GM18505 (cell line): Measurements from ENCODE around the gene FAM13A.
A peak's percentile ranks its signal among the peaks of the same experiment; 100 is the strongest.

Experiments
- ATAC-seq: cut with Tn5 transposase; IDR thresholded peaks from one replicate; pipeline ENCODE4 v1.9.1; 2021; ENCODE audit not compliant: unreplicated experiment
- POLR2A ChIP-seq: IDR thresholded peaks from 4 replicates; pipeline ENCODE4 v1.6.1; 2011; ENCODE audit warnings: borderline replicate concordance; ENCODE audit not compliant: insufficient read depth, insufficient read length; ENCODE audit errors: extremely low read depth

FAM13A gene

DNA sequence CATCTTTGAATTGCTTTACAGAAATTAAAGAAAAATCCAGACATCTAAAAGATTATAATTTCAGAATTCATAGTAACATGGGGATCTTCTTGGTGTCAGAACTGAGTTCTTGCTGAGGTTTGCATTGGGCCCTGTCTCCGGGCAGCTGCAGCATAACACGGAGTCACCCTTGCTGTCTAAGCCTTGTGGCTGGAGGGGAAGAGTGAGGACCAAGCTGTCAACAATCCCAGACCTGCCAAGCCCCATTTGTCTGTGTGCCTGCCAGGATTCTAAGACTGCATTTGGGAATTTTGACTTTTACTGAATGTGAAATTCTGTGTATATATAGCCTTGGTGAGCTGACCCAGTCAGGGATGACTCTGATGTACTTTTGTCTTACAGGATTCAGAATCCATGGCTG, 334.2 kb downstream of the FAM13A start:
- no peak for ATAC-seq

DNA sequence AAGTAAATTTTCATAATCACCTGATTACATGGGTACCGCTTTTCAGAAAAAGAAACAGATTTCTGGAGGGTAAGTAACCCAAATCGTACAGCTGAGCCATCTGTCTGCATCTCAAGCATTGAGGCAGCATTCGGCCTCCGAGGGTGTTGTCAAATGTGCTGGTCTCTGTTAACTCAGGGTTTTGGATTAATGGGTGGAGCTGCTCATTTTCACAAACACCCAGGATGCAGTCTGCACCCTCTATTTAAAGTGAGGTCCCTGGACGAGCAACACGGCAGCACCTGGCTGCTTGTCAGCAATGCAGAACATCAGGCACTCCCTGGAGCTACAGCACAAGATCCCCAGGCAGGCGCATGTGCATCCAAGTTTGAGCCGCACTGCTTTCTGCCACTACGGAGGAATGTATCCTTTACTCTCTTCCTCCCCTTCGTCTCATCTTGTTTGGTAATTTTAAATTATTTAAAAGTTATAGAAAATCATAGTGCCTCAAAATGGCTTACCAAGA, 334.7 kb downstream of the FAM13A start:
- no peak for ATAC-seq
- no peak for TF ChIP-seq POLR2A

More for the DNA sequence above, 334.2 kb downstream of the FAM13A start:
- no peak for TF ChIP-seq POLR2A

DNA sequence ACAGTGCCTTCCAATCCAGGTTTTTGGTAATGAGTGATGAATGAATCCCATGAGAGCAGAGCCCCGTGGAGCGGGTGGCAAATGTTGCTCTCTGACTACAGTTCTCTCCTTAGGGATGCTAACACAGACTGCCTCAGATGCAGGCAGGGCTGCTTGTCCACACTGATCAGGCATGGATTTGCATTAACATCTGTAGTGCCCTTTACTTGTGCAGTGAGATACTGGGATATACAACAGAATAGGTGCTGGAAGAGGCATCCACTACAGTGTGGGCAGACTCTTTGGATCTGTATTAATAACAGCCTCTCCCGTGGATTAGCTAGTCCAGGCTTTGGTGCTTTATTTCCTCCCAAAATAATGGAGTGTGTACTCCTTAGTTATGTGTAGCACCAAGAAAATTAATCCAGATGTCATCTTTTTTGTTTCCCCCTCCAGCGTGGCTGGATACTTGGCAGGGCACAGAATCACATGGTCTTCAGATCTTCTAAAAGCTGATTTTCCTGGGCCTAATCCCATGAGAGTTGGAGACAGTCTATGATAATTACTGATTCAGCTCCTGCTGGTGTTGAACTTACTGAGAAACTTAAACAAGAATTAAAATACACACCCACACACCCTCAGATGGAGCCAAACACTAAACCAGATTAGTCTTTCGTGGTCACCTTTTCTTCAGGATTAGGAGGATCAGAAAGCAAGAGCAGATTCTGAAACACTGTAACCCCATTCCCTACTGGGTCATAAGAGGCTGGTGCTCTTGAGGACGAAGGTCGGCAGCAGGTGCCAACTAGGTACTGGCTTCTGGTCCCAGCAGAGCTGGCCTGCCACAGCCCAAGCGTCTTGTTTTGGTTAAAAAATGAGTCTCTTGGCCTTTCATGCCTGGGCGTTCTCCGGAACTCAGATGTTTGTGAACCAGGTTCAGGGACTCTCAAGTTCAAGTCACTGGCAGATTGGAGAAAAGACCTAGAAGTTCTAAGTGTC, 336.2 kb downstream of the FAM13A start:
- ATAC-seq = no peak
- TF ChIP-seq POLR2A = no peak

DNA sequence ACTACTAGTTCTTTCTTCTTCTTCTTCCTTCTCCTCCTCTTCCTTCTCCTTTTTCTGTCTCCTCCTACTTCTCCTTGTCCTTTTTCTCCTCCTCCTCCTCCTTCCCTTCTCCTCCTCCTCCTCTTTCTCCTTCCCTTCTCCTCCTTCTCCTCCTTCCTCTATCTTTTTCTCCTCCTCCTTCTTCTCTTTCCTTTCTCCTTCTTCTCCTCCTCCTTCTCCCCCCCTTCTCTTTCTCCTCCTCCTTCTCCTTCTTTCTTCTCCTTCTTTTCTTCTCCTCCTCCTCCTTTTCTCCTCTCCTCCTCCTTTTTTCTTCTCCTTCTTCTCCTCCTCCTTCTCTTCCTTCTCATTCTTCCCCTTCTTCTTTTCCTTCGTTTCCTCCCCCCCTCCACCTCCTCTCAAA, 337.6 kb downstream of the FAM13A start:
- ATAC-seq = no peak
- no peak for TF ChIP-seq POLR2A

DNA sequence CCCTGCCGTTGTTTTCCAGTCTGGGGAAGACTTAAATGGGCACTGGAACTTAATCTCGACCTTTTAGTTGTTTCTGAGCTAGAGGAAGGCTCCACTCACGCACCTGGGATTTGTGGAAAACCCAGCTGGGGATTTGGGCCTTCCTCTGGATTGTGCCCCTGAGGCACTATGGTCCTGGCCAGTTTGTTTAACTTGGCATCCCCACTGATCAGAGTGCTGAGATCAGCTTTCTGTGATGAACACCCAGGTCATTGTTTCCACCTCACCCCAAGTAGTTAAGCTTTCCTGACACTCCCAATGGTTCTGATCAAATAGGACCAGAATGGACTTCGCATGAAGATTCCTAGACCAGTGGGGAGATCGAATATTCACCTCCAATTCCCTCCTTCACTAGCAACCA, 338.9 kb downstream of the FAM13A start:
- ATAC-seq = no peak
- no peak for TF ChIP-seq POLR2A

DNA sequence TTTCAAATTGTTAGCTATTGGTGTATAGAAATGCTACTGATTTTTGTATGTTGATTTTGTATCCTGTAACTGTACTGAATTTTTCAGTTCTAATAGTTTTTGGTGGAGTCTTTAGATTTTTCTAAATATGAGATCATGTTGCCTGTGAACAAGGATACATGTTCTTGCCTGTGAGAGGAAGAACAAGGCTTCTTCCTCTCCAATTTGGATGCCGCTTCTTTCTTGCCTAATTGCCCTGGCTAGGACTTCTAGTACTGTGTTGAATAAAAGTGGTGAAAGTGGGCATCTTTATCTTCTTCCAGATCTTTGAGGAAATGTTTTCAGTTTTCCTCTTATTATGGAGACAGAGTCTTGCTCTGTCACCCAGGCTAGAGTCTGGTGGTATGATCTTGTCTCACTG, 343.2 kb downstream of the FAM13A start:
- no peak for ATAC-seq
- no peak for TF ChIP-seq POLR2A

DNA sequence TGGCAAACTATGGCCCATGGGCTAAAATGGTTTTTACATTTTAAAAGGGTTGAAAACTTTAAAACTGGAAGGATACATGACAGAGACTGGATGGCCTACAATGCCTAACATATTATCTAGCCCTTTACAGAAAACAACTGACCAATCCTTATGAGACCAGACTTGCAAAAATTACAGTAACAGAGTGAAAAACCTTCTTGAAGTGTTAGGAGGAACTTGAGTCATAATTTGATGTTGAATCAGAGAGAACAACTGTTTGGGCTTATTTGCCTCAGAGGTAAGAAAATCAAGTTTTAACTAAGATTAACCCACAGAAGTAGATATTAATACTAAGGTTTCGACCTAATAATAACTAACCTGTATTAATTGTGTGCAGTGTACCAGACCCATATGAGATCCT, 347.0 kb downstream of the FAM13A start:
- no peak for TF ChIP-seq POLR2A
- ATAC-seq = no peak

DNA sequence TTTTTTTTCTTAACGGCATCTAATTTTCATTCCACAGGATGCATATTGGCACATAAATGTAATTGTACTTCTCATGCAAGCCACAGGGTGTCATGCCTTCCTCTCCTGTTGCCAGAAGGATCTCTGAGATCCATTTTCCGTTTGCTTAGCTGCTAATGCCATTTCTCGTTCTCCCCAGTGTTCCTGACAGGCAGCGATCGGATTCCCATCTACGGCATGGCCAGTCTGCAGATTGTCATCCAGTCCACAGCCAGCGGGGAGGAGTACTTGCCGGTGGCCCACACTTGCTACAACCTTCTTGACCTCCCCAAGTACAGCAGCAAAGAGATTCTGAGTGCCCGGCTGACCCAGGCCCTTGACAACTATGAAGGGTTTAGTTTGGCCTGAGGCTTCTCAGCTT, 350.4 kb downstream of the FAM13A start:
- TF ChIP-seq POLR2A = no peak
- ATAC-seq = no peak

DNA sequence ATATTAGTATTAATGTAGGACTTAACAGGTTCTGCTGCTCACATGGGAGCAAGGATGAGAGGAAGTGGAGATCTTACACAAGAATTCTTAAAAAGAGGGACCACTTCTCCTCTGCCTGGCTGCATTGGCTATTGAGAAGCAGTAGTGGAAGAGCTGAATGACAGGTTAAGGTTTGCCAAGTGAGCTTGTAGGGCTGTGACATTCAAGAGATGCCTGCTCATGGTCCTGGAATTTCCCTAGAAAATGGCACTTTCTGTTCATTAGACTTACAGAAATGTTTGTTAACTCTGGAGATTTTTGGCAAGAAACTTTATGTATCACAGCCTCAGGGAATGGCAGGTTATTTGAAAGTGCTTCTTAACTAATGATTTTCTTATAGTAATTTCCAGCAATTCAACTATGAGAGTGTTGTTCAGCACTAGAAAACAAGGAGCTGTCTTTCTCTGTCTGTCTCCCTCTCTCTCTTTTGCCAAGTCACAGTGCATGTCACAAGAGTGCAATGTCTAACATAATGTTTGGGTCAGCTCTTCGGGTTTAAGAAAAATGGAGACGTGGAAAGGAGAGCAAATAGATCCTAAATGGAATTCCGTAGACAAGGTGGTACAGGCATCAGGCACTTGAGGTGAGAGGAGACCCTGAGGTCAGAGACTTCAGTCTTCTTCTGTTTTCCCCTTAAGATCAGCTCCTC, 351.0 kb downstream of the FAM13A start:
- no peak for ATAC-seq
- TF ChIP-seq POLR2A = no peak

DNA sequence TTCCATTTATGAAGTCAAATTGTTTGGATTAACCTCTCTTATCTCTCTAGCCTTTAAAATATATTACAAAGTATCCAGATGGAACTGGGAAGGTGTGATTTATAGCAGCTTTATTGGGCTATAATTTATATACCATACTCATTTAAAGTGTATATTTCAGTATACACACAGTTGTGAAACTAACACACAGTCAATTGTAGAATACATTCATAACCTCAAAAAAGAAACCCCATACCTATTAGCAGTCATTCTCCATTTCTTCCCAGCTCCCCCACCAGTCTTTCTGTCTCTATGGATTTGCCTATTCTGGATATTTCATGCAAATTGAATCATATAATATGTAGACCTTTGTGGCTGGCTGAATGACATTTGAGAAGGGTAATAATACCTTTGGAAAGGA, 351.8 kb downstream of the FAM13A start:
- no peak for TF ChIP-seq POLR2A
- no peak for ATAC-seq

DNA sequence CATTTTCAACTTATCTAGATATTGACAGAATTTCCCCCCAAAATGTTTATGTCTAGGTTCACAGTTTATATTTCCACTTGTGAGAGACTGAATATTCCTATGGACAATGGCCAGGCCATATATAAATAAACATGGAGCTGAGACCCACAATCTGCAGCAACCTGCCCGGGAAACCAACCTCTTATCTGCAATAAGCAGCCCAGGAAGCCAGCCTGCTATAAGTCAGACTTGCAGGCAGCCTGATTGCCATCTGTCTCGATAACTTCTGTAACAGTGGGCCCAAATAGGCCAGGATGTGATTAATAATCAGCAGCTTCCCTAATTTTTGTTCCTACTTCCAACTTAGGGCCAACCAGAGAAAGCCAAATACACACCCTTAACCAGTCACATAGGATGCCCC, 354.2 kb downstream of the FAM13A start:
- ATAC-seq = no peak
- TF ChIP-seq POLR2A = no peak

DNA sequence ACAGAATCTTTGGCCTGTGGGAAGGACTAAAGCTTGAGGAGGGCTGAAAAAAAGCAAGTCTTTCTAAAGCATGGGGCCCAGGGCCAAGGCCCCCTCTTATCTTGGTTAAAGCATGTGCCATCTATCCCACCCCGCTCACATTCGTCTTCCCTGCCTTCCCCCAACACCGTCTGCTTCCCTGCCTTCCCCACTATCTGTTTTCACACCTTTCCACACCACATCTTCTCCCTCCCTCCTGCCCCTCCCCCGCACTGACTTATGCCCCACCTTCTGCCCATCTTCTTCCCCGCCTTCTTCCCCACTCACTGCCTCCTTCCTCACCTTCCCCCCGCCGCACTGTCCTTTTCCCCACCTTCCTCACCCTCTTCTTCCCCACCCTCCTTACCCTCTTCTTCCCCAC, 358.5 kb downstream of the FAM13A start:
- ATAC-seq = no peak
- no peak for TF ChIP-seq POLR2A

DNA sequence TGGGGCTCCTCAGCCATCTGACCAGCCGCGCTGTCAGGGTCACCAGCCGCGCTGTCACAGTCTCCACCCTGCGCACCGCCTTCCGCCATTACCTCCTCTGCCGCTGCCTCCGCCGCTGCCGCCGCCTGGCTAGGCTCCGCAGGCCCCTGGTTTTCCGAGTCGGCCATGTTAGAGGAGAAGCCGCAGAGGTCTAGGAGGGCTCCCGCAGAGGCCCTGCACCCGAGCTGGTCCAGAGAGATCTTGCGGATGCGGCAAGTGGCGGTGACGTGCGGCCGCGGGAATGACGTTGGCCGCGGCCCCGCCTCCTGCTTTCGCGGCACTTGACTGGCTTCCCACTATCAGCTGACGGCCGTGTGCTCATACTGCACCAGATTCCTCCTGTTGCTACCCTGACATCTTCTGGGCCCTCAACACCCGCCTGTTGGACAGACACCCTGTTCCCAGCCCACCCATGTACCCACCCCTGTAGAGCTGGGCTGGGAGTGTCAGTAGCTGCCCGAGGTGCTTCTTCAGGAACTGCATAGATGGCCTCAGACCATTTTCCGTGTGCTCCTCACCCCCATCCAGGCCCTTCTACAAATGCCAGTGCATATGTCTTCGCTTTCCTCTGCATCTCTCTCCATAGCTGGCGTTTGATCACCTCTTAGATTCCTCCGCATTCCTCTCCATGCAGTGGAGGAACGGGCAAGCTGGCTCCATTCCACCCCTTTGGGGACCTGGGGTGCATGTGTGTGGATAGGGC, 359.2 kb downstream of the FAM13A start, which contains the start of gene NAP1L5:
Gene NAP1L5, minus strand, starts transcription at position 242 of the 742 bp plus-strand sequence. Its CDS starts 75 bp downstream, at position 167.
- peak; percentile 91 for ATAC-seq
- TF ChIP-seq POLR2A = peak; percentile 45
